GM12874 (cell line): ENCODE data around the gene KIF14.

ENCODE experiments used
- TF ChIP-seq, protein P1 (sequence below): IDR thresholded peaks from 2 replicates; pipeline ENCODE4 v1.5.1; 2011; ENCODE audit warnings: low read depth, mild to moderate bottlenecking, control low read depth, low read length, moderate library complexity; ENCODE audit not compliant: insufficient read depth

KIF14 gene

DNA sequence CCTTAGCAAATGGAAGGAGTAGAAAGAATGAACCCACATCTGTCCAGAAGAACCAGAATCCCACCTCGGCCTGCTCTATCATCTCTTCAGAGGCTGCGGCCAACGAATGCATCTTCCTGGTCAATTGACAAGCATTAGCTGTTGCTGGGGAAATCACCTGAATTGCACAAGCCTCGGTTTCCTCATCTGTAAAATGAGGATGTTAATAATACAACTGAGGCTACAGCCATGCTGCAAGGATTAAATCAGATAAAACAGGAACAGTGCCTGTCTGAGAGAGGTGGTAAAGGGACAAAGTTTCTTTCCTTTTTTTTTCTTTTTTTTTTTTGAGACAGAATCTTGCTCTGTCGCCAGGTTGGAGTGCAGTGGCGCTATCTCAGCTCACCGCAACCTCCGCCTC, 99.8 kb downstream of the KIF14 start:
- TF ChIP-seq, protein P1, sequence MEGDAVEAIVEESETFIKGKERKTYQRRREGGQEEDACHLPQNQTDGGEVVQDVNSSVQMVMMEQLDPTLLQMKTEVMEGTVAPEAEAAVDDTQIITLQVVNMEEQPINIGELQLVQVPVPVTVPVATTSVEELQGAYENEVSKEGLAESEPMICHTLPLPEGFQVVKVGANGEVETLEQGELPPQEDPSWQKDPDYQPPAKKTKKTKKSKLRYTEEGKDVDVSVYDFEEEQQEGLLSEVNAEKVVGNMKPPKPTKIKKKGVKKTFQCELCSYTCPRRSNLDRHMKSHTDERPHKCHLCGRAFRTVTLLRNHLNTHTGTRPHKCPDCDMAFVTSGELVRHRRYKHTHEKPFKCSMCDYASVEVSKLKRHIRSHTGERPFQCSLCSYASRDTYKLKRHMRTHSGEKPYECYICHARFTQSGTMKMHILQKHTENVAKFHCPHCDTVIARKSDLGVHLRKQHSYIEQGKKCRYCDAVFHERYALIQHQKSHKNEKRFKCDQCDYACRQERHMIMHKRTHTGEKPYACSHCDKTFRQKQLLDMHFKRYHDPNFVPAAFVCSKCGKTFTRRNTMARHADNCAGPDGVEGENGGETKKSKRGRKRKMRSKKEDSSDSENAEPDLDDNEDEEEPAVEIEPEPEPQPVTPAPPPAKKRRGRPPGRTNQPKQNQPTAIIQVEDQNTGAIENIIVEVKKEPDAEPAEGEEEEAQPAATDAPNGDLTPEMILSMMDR: no peak

- TF ChIP-seq, protein P1: no peak
These were observed 102.0 kb downstream of the KIF14 start for GRCh38 chr1:200518524-200518923.

- TF ChIP-seq, protein P1: no peak
These were observed 108.4 kb downstream of the KIF14 start for GRCh38 chr1:200512191-200512590.

DNA sequence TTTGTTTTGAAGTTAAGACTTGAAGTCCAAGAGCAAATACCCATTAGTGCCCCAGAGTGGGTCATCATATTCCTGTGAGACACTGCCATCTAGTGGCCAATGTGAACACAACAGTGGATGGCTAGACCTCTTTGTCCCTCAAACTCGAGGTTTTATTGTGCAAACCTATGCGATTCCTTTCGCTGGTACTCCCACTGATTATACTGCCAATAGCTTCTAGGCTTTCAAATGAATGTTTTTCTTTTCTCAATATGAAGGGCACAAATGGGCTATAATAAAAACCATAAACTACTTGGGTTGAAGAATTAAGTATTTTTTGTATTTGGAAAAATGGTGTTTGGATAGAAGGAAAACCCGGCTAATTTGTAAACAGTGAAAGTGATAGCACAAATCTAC, 110.3 kb downstream of the KIF14 start:
- TF ChIP-seq, protein P1: peak; percentile 71

DNA sequence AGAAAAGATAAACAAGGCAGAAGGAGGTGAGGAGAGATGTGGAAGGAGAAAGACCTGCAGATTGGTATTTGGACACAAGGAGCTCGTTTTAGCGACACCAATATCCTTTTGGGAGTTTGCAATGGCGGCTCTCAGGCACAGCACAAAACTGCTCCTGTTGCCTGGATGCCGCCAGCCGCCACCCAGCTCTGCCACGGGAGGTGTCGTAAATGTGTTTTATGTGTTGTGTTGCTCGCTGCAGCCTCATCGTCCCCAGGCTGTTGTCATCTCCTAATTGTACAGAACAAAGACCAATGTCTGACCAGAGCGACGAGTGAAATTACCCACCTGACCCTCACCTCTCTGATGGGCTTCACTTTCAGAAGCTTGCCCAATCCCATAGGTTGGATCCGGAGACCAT, 114.1 kb downstream of the KIF14 start:
- TF ChIP-seq, protein P1: no peak

DNA sequence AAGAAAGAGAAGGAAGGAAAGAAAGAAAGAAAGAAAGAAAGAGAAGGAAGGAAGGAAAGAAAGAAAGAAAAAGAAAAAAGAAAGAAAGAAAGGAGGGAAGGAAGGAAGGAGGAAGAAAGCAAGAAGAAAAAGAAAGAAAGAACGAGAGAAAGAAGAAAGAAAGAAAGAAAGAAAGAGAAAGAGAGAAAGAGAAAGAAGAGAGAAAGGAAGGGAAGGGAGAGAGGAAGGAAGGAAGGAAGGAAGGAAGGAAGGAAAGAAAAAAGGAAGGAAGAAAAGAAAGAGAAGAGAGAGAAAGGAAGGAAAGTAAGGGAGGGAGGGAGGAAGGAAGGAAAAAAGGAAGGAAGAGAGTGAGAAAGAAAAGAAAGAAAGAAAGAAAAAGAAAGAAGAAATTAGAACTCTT, 115.3 kb downstream of the KIF14 start:
- TF ChIP-seq, protein P1: no peak
